Thoracic aorta (tissue), 2 donors: ENCODE data around the gene C1QL1. TPM values are rescaled to one million over a fixed set of nuclear protein-coding genes. Genes with fewer than 3 reads are reported as not detected.

ENCODE experiments used
- ATAC-seq: fragments of 150-250 bp; one replicate; pipeline ENCODE4 v1.8.0; 2017; ENCODE audit warnings: low read depth; ENCODE audit not compliant: insufficient number of reproducible peaks, low FRiP score
- DNase-seq: peaks from one replicate; pipeline ENCODE4 v3.0.0-alpha.2; 2020; ENCODE audit warnings: low spot score
- H3K27ac ChIP-seq, 2 donors: fragments of 200-600 bp; sonication (generic); 1 replicate in 1 of 2; 2 replicates in 1 of 2; pipeline ENCODE4 v1.5.1; 2016; ENCODE audit warnings: mild to moderate bottlenecking in 2 of 2, moderate library complexity in 2 of 2
- H3K27me3 ChIP-seq: fragments of 200-600 bp; sonication (generic); replicated peaks from 2 replicates; pipeline ENCODE4 v1.6.0; 2016; ENCODE audit warnings: mild to moderate bottlenecking; ENCODE audit not compliant: insufficient read depth
- H3K36me3 ChIP-seq: fragments of 200-600 bp; sonication (generic); one replicate; pipeline ENCODE4 v1.5.1; 2016
- H3K4me1 ChIP-seq, 2 donors: fragments of 200-600 bp; sonication (generic); 1 replicate in 1 of 2; 2 replicates in 1 of 2; pipeline versions ENCODE4 v1.5.1 to v1.6.0; 2016; ENCODE audit warnings: low read depth in 2 of 2, mild to moderate bottlenecking in 1 of 2; ENCODE audit not compliant: control insufficient read depth in 1 of 2
- H3K4me3 ChIP-seq: fragments of 200-600 bp; sonication (generic); 2 replicates; pipeline ENCODE4 v1.5.1; 2016; ENCODE audit warnings: mild to moderate bottlenecking
- H3K9me3 ChIP-seq: fragments of 200-600 bp; sonication (generic); 2 replicates; pipeline ENCODE4 v1.5.1; 2016
- CTCF ChIP-seq: fragments of 200-600 bp; sonication (generic); IDR thresholded peaks from one replicate; pipeline ENCODE4 v1.5.1; 2019; ENCODE audit warnings: antibody characterized with exemption
- total RNA-seq, 2 donors: library from RNA; depleted of rRNA; stranded (reverse); fragments of >200 nt; gene quantifications; one replicate each; pipeline versions ENCODE4 v1.1.0 to v1.2.3, GENCODE V29; 2016

C1QL1 gene
- total RNA-seq, 2 donors from 2014 or later, result 0.68 TPM; not detected in 1

- H3K4me1 ChIP-seq, result peaks cover 3 to 6% of the 10 kb centered on the region in 2 donors
- no peak for TF ChIP-seq CTCF
- H3K4me3 ChIP-seq, result no peak overlapping the region
- no peak overlapping the region for H3K27ac ChIP-seq
- H3K9me3 ChIP-seq, result no peaks in the 10 kb centered on the region
- H3K36me3 ChIP-seq, result no peaks in the 10 kb centered on the region
- H3K27me3 ChIP-seq, result peaks cover 4% of the 10 kb centered on the region
- ATAC-seq (no peak), DNase-seq (no peak)
Observed at GRCh38 chr17:44960691-44961090, 7.4 kb downstream of the C1QL1 start.

- peak overlapping the region; percentile 38 for H3K4me3 ChIP-seq
- no peak for TF ChIP-seq CTCF
- no peaks in the 10 kb centered on the region for H3K9me3 ChIP-seq
- no peaks in the 10 kb centered on the region for H3K27me3 ChIP-seq
- H3K27ac ChIP-seq, result no peak overlapping the region
- DNase-seq (no peak), ATAC-seq (no peak)
- H3K36me3 ChIP-seq, result no peaks in the 10 kb centered on the region
- peaks cover 3 to 6% of the 10 kb centered on the region in 2 donors for H3K4me1 ChIP-seq
Observed at GRCh38 chr17:44959821-44960531, 8.1 kb downstream of the C1QL1 start.

- DNase-seq, result no peak
Observed at GRCh38 chr17:44956998-44957981, 10.8 kb downstream of the C1QL1 start.

GRCh38 chr17:44955674-44956425 is 12.3 kb downstream of the C1QL1 start:
- no peak for TF ChIP-seq CTCF
- DNase-seq (no peak), ATAC-seq (no peak)
- no peak overlapping the region for H3K27ac ChIP-seq
- H3K36me3 ChIP-seq, result no peaks in the 10 kb centered on the region
- H3K27me3 ChIP-seq, result no peaks in the 10 kb centered on the region
- H3K4me3 ChIP-seq, result no peak overlapping the region
- peaks cover 3 to 6% of the 10 kb centered on the region in 2 donors for H3K4me1 ChIP-seq
- H3K9me3 ChIP-seq, result no peaks in the 10 kb centered on the region

More at GRCh38 chr17:44956998-44957981, 10.8 kb downstream of the C1QL1 start:
- ATAC-seq, result no peak
- TF ChIP-seq CTCF, result no peak
- Histone ChIP-seq H3K9me3 (no peaks in the 10 kb centered on the region), H3K4me1 (peaks cover 3 to 6% of the 10 kb centered on the region in 2 donors), H3K4me3 (no peak overlapping the region), H3K36me3 (no peaks in the 10 kb centered on the region), H3K27ac (no peak overlapping the region), H3K27me3 (no peaks in the 10 kb centered on the region)
